ENCODE measurements around the gene EFL1.
"Not testable (repeated sequence)": the region's sequence is repeated elsewhere in the genome, so short reads cannot be mapped to it uniquely, and the experiment has no call there.

EFL1 gene

DNA sequence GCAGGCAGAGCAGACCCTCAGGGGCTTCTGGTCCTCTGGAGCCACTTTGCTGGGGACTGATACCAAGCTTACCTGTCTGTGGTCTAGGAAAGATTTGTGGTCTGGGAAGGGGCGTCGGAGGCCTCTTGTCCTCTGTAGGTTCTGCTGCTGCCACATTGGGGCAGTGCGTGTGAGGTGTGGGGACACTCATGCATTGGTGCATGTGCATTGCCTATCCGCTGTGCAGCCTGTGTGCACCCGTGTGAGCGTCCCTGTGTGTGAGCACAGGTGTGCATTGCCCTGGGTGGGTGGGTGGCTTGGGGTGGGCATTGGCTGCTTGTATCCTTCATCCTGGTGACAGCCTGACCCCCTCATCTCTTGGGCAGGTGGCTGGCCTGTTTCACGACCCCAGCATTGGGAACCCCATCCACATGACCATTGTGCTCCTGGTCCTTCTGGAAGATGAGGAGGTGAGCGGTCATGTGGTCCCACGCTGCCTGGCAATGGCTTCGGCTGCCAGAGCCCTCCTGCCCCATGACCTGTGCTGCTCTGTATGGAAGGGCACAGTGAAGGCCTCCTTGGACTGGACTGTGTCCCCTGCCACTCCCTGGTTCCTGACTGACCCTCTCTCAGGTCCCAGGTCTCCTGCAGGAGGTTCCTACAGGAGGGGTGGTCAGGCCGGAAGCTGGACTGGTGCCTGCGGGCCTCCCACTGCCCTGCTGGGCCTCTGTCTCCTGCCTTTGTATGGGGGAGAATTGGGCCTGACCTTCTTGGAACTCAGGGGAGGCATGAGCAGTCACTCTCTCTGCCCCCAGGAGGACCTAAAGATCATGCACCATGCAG is 41.6 kb upstream of the EFL1 start:
- TF ChIP-seq, protein P1, sequence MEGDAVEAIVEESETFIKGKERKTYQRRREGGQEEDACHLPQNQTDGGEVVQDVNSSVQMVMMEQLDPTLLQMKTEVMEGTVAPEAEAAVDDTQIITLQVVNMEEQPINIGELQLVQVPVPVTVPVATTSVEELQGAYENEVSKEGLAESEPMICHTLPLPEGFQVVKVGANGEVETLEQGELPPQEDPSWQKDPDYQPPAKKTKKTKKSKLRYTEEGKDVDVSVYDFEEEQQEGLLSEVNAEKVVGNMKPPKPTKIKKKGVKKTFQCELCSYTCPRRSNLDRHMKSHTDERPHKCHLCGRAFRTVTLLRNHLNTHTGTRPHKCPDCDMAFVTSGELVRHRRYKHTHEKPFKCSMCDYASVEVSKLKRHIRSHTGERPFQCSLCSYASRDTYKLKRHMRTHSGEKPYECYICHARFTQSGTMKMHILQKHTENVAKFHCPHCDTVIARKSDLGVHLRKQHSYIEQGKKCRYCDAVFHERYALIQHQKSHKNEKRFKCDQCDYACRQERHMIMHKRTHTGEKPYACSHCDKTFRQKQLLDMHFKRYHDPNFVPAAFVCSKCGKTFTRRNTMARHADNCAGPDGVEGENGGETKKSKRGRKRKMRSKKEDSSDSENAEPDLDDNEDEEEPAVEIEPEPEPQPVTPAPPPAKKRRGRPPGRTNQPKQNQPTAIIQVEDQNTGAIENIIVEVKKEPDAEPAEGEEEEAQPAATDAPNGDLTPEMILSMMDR (IDR thresholded peaks at IDR 0.05; ENCODE audit: low read length, missing control alignments): no peak
- H3K4me3 ChIP-seq (replicated peaks; ENCODE audit: low read depth, low read length): no peak overlapping the region
- DNase-seq (ENCODE audit: low read depth): no peak

DNA sequence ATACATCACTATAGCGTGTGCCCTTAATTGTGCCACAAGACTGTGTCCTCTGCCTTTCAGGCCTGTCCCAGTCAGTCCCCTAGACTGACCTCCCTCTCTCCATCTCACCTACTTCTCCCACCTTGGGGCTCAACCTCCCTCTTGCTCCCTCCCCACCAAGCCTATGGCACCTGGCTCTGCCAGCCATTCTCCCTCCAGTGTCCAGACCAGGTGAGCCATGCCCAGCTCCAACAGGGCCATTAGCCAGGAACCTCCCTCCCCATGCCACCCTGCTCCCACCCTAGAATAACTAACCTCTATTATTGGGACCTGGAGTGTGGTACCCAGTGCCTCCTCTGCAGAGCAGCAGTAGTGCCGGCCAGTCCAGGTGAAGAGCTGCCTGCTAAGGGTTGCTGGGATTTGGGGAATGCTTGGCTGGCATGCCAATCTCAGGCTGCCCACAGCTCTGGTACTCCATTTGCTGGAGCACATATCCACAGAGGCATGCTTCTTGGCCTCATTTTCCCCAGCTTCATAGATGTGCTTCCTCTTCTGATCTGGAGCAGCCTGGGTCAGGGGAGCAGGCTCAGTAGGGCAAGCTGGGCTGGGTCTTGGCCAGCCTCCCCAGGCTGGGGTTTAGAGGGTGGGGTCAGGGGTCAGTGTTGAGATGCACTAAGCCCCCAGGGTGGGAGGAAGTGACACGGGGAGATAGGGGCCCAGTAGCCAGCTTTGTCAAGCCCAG is 38.9 kb upstream of the EFL1 start:
- DNase-seq (ENCODE audit: low read depth): no peak
- TF ChIP-seq, protein P1 (IDR thresholded peaks at IDR 0.05; ENCODE audit: low read length, missing control alignments): no peak
- H3K4me3 ChIP-seq (replicated peaks; ENCODE audit: low read depth, low read length): no peak overlapping the region

DNA sequence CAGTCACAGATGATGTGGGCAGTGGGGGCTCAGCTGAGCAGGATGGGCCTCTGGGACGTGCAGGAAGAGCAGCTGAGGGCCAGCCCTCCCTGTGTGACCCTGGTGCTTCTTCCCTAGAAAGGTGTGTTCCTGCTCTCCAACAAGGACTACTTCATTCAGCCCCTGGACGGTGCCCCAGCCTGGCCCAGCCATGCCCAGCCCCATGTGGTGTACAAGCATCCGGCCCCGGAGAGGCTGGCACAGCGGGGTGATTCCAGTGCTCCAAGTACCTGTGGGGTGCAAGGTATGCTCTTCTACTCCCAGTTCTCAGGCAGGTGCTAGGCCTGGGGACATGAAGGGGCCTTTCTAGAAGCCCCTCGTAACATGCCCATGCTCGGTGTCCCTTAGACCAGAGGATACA is 38.3 kb upstream of the EFL1 start:
- DNase-seq (ENCODE audit: low read depth): no peak

DNA sequence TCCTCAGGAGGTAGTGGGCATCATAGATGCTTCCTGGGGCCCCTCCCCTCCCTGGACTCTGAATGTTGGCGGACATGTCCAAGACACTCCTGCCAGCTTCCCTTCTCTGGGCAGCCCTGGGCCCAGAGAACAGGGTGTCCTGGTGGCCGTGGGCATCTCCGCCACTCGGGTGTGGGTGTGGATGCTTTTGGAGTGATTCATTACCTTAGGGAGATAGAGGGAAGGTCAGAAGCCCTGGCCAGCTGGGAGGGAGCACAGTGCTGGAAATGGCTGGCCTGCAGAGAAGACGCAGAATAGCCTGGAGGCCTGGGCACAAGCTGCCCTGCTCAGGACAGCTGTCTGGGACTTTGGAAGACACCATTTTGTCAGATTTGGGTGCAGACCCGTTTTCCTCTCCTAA is 37.8 kb upstream of the EFL1 start:
- not testable (repeated sequence) for DNase-seq (ENCODE audit: low read depth)

More for the DNA sequence above, 38.3 kb upstream of the EFL1 start:
- H3K4me3 ChIP-seq (replicated peaks; ENCODE audit: low read depth, low read length): no peak overlapping the region
- TF ChIP-seq, protein P1 (IDR thresholded peaks at IDR 0.05; ENCODE audit: low read length, missing control alignments): no peak

DNA sequence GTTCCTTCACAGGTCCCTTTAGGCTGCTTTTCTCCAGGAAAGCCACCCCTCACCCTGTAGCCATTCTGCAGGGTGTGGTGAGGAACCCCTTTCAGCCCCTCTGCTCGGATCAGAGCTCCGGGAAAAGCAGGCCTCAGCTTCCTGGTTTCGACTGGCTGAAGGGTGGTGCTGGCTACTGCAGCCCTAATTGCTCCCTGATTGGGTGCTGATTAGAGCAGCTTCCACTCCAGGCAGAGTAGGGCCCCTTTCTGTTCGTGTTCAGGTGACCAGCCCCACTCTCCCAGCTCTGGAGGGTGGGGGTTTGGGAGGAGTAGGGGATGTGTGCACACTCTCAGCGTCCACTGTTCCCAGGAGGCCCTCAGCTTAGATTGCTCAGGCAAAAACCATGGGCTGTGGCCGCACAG is 37.0 kb upstream of the EFL1 start:
- not testable (repeated sequence) for H3K4me3 ChIP-seq (replicated peaks; ENCODE audit: low read depth, low read length); DNase-seq (ENCODE audit: low read depth)

More for the DNA sequence above, 37.8 kb upstream of the EFL1 start:
- H3K4me3 ChIP-seq (replicated peaks; ENCODE audit: low read depth, low read length): not testable (repeated sequence)

DNA sequence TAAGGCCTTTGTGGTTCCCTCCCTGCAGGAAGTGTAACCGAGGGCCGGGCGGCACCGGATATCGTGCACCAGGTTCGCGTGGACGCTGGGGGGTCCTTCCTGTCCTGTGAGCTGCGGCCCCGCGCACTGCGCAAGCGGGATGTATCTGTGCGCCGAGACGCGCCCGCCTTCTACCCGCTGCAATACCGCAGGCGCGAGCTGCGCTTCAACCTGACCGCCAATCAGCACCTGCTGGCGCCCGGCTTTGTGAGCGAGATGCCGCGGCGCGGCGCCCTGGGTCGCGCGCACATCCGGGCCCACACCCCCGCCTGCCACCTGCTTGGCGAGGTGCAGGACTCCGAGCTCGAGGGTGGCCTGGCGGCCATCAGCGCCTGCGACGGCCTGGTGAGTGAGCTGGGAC is 36.0 kb upstream of the EFL1 start:
- TF ChIP-seq, protein P1 (IDR thresholded peaks at IDR 0.05; ENCODE audit: low read length, missing control alignments): no peak
- H3K4me3 ChIP-seq (replicated peaks; ENCODE audit: low read depth, low read length): no peak overlapping the region
- no peak for DNase-seq (ENCODE audit: low read depth)

DNA sequence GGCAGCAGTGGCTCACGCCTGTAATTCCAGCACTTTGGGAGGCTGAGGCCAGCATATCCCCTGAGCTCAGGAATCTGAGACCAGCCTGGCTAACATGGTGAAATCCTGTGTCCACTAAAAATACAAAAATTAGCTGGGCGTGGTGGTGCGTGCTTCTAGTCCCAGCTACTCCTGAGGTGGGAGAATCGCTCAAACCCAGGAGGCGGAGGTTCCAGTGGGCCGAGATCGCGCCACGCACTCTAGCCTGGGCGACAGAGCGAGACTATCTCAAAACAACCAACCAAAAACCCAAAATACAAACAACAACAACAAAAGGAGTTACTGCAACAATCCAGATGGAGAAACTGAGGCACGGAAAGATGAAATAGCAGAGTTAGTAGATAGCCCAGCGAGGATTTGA is 35.5 kb upstream of the EFL1 start:
- no peak overlapping the region for H3K4me3 ChIP-seq (replicated peaks; ENCODE audit: low read depth, low read length)
- TF ChIP-seq, protein P1 (IDR thresholded peaks at IDR 0.05; ENCODE audit: low read length, missing control alignments): no peak
- no peak for DNase-seq (ENCODE audit: low read depth)

DNA sequence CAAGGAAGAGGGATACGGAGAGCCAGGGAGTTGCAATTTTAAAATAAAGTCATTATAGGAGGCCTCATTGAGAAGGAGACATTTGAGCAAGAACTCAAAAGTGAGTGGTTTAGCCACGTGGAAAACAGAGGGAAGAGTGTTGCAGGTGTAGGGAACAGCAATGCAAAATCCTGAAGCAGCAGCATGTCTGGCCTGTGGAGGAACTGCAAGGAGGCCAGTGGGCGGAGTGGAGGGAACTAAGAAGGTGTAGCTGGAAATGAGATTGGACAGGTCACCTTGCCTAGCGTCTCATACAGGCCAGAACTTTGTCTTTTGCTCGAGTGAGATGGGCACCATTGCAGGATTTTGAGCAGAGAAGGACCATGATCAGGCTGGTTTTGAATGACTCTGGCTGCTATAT is 35.0 kb upstream of the EFL1 start:
- no peak overlapping the region for H3K4me3 ChIP-seq (replicated peaks; ENCODE audit: low read depth, low read length)
- TF ChIP-seq, protein P1 (IDR thresholded peaks at IDR 0.05; ENCODE audit: low read length, missing control alignments): no peak
- no peak for DNase-seq (ENCODE audit: low read depth)

All from fibroblast of pulmonary artery (primary cell).